GM21825 (cell line): ENCODE measurements around the gene ANKRD11.
"Not testable (repeated sequence)": the region's sequence is repeated elsewhere in the genome, so short reads cannot be mapped to it uniquely, and the experiment has no call there.

Experiments
- ATAC-seq: cut with Tn5 transposase; IDR thresholded peaks from one replicate; pipeline ENCODE4 v1.9.1; 2021; ENCODE audit warnings: mild to moderate bottlenecking, moderate library complexity; ENCODE audit not compliant: unreplicated experiment

Gene ANKRD11

GRCh38 chr16:89410322-89410721, 80.0 kb downstream of the ANKRD11 start:
- ATAC-seq = no peak

- no peak for ATAC-seq
Measured at GRCh38 chr16:89409161-89409711, 81.1 kb downstream of the ANKRD11 start.

GRCh38 chr16:89408315-89408714, 82.0 kb downstream of the ANKRD11 start:
- no peak for ATAC-seq

- ATAC-seq = no peak
Measured at GRCh38 chr16:89407925-89408300, 82.4 kb downstream of the ANKRD11 start.

GRCh38 chr16:89407282-89407924, 83.0 kb downstream of the ANKRD11 start:
- ATAC-seq = no peak

GRCh38 chr16:89406277-89406888, 84.0 kb downstream of the ANKRD11 start:
- no peak for ATAC-seq

GRCh38 chr16:89404561-89404960, 85.8 kb downstream of the ANKRD11 start:
- no peak for ATAC-seq

- no peak for ATAC-seq
Measured at GRCh38 chr16:89402962-89403361, 87.4 kb downstream of the ANKRD11 start.

- ATAC-seq = no peak
Measured at GRCh38 chr16:89401641-89402445, 88.5 kb downstream of the ANKRD11 start.

- no peak for ATAC-seq
Measured at GRCh38 chr16:89401205-89401604, 89.2 kb downstream of the ANKRD11 start.

- no peak for ATAC-seq
Measured at GRCh38 chr16:89400740-89401139, 89.6 kb downstream of the ANKRD11 start.

- ATAC-seq = no peak
Measured at GRCh38 chr16:89398924-89399323, 91.4 kb downstream of the ANKRD11 start.

- no peak for ATAC-seq
Measured at GRCh38 chr16:89397331-89397861, 93.0 kb downstream of the ANKRD11 start.

- ATAC-seq = no peak
Measured at GRCh38 chr16:89396156-89396555, 94.2 kb downstream of the ANKRD11 start.

GRCh38 chr16:89395150-89396142, 94.9 kb downstream of the ANKRD11 start:
- ATAC-seq = no peak

- ATAC-seq = no peak
Measured at GRCh38 chr16:89393738-89394406, 96.5 kb downstream of the ANKRD11 start.

GRCh38 chr16:89392881-89393737, 97.3 kb downstream of the ANKRD11 start:
- ATAC-seq = no peak

- ATAC-seq = not testable (repeated sequence)
Measured at GRCh38 chr16:89390224-89390583, 100.2 kb downstream of the ANKRD11 start.
